Hepatocyte (in vitro differentiated cells): ENCODE measurements around the gene HECW1. TPM values are rescaled to one million over a fixed set of nuclear protein-coding genes. Genes with fewer than 3 reads are reported as not detected.

Source experiments
- DNase-seq: peaks from one replicate; pipeline ENCODE4 v3.0.0-alpha.2; 2016; ENCODE audit warnings: low spot score
- H2AFZ ChIP-seq: fragments of 200-600 bp; sonication (generic); 2 replicates; pipeline ENCODE4 v1.6.0; 2016; ENCODE audit warnings: antibody characterized with exemption, mild to moderate bottlenecking
- H3K27ac ChIP-seq: fragments of 200-600 bp; sonication (generic); 2 replicates; pipeline ENCODE4 v1.5.1; 2016; ENCODE audit warnings: mild to moderate bottlenecking
- H3K27me3 ChIP-seq: fragments of 200-600 bp; sonication (generic); 2 replicates; pipeline ENCODE4 v1.6.1; 2016
- H3K36me3 ChIP-seq: fragments of 200-600 bp; sonication (generic); replicated peaks from 2 replicates; pipeline ENCODE4 v1.5.1; 2016; ENCODE audit warnings: low read depth; ENCODE audit not compliant: insufficient read depth
- H3K4me1 ChIP-seq: fragments of 200-600 bp; sonication (generic); 2 replicates; pipeline ENCODE4 v1.5.1; 2016; ENCODE audit warnings: mild to moderate bottlenecking, moderate library complexity; ENCODE audit not compliant: insufficient read depth
- H3K4me2 ChIP-seq: fragments of 200-600 bp; sonication (generic); 2 replicates; pipeline ENCODE4 v1.6.0; 2016
- H3K4me3 ChIP-seq: fragments of 200-600 bp; sonication (generic); 2 replicates; pipeline ENCODE4 v1.5.1; 2016; ENCODE audit warnings: mild to moderate bottlenecking
- H3K79me2 ChIP-seq: fragments of 200-600 bp; sonication (generic); 2 replicates; pipeline ENCODE4 v1.6.0; 2017; ENCODE audit warnings: mild to moderate bottlenecking
- H3K9me2 ChIP-seq: fragments of 200-600 bp; sonication (generic); replicated peaks from 2 replicates; pipeline ENCODE4 v1.6.0; 2017; ENCODE audit warnings: mild to moderate bottlenecking; ENCODE audit not compliant: insufficient read depth
- H3K9me3 ChIP-seq: fragments of 200-600 bp; sonication (generic); 2 replicates; pipeline ENCODE4 v1.5.1; 2016; ENCODE audit warnings: low read depth, mild to moderate bottlenecking
- H4K20me1 ChIP-seq: fragments of 200-600 bp; sonication (generic); 2 replicates; pipeline ENCODE4 v1.6.0; 2016; ENCODE audit warnings: mild to moderate bottlenecking; ENCODE audit not compliant: insufficient read depth, poor library complexity, severe bottlenecking
- CTCF ChIP-seq: fragments of 200-600 bp; sonication (generic); IDR thresholded peaks from 2 replicates; pipeline ENCODE4 v1.5.1; 2016; ENCODE audit warnings: antibody characterized with exemption, mild to moderate bottlenecking; ENCODE audit not compliant: poor library complexity
- EZH2 ChIP-seq: fragments of 200-600 bp; sonication (generic); IDR thresholded peaks from 2 replicates; pipeline ENCODE4 v1.6.1; 2016; ENCODE audit warnings: antibody characterized with exemption, mild to moderate bottlenecking, borderline replicate concordance
- EZH2phosphoT487 ChIP-seq: fragments of 200-600 bp; sonication (generic); IDR thresholded peaks from one replicate; pipeline ENCODE4 v1.6.1; 2018; ENCODE audit warnings: antibody characterized with exemption, mild to moderate bottlenecking, low read depth, moderate library complexity; ENCODE audit not compliant: unreplicated experiment, severe bottlenecking
- WGBS: methylation state at CpG from one replicate; pipeline ENCODE4 v1.1.6; 2016; ENCODE audit warnings: low lambda C conversion rate; ENCODE audit errors: missing lambda C conversion rate; 5-methylcytosine and 5-hydroxymethylcytosine counted together
- polyA plus RNA-seq: library from polyadenylated mRNA; unstranded; fragments of >200 nt; fragmentation: Nextera tagmentation; extraction: Ambion mirVana; gene quantifications from 2 replicates; pipeline ENCODE4 v1.2.1, GENCODE V29; 2016
- total RNA-seq: library from RNA; depleted of rRNA; stranded (reverse); fragments of >200 nt; gene quantifications from 2 replicates; pipeline ENCODE4 v1.2.3, GENCODE V29; 2014

Gene HECW1
- total and polyA plus RNA-seq, 2 experiments from 2014 or later, result 1.5 to 7.6 TPM

GRCh38 chr7:43385309-43385680 lies 272.8 kb downstream of the HECW1 start:
- Histone ChIP-seq H3K4me2 (no peak overlapping the region), H3K4me1 (no peaks in the 10 kb centered on the region), H2AFZ (no peak overlapping the region), H3K36me3 (no peaks in the 10 kb centered on the region), H3K79me2 (no peaks in the 10 kb centered on the region), H4K20me1 (no peaks in the 10 kb centered on the region), H3K27ac (no peak overlapping the region), H3K4me3 (no peak overlapping the region), H3K27me3 (no peaks in the 10 kb centered on the region), H3K9me3 (no peaks in the 10 kb centered on the region), H3K9me2 (no peaks in the 10 kb centered on the region)
- whole genome bisulfite sequencing, result 68% methylated on average over 2 of the region's 2 CpGs
- DNase-seq, result no peak
- TF ChIP-seq CTCF (no peak), EZH2 (no peak), EZH2phosphoT487 (no peak)

GRCh38 chr7:43385856-43386255 lies 273.4 kb downstream of the HECW1 start:
- 81% methylated on average over 2 of the region's 2 CpGs for WGBS
- no peaks in the 10 kb centered on the region for H3K27me3 ChIP-seq

DNA sequence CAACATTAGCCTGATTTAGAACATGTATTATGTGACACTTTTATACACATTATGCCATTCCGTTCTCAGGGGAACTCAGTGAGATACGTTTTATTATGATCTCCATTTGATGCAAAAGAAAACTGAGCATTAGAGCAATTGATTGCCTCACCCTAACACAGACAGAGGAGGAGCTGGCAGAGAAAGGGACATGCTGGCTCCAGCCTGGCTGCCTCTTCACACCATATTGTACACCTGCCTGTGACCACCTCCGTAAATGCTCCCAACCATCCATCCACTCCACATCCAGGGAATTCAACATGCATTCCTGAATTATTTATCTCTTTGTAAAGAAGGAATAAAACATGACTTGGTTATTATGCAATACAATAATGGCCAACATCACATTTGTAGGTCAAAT lies 275.5 kb downstream of the HECW1 start:
- Histone ChIP-seq H3K36me3 (no peaks in the 10 kb centered on the region), H3K4me1 (peaks cover under 1% of the 10 kb centered on the region), H2AFZ (no peak overlapping the region), H4K20me1 (no peaks in the 10 kb centered on the region), H3K27ac (no peak overlapping the region), H3K27me3 (no peaks in the 10 kb centered on the region), H3K79me2 (no peaks in the 10 kb centered on the region), H3K4me2 (no peak overlapping the region), H3K9me3 (no peaks in the 10 kb centered on the region), H3K4me3 (no peak overlapping the region), H3K9me2 (no peaks in the 10 kb centered on the region)
- no peak for DNase-seq
- 74% methylated on average over 3 of the region's 3 CpGs for WGBS
- TF ChIP-seq EZH2, result no peak
- TF ChIP-seq EZH2phosphoT487, result no peak
- TF ChIP-seq CTCF, result no peak

More at GRCh38 chr7:43385856-43386255, 273.4 kb downstream of the HECW1 start:
- Histone ChIP-seq H3K4me3 (no peak overlapping the region), H3K27ac (no peak overlapping the region), H3K4me2 (no peak overlapping the region), H2AFZ (no peak overlapping the region), H3K9me2 (no peaks in the 10 kb centered on the region), H3K9me3 (no peaks in the 10 kb centered on the region), H3K4me1 (no peaks in the 10 kb centered on the region), H3K36me3 (no peaks in the 10 kb centered on the region), H4K20me1 (no peaks in the 10 kb centered on the region), H3K79me2 (no peaks in the 10 kb centered on the region)
- no peak for DNase-seq
- no peak for TF ChIP-seq EZH2
- TF ChIP-seq CTCF, result no peak
- TF ChIP-seq EZH2phosphoT487, result no peak

DNA sequence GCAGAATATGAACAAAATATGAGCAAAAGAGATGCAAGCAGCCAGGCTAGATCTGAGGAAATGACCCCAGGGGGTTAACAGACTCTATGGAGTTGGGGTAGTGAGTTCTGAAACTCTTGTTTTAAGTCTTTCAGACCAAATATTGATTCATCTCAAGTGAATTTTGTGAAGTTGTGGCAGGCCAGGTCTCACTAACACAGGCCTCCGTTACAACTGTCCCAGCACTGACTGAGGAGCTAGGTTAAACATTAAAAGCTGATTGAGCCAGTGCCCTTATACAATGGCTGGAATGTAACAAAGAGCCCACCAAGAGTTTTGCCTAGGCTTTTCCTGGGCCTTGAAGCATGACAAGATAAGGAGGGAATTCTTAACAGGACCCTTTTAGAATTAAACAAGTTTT lies 278.1 kb downstream of the HECW1 start:
- peaks cover 4% of the 10 kb centered on the region for H3K4me1 ChIP-seq
- H3K36me3 ChIP-seq, result no peaks in the 10 kb centered on the region
- H3K4me2 ChIP-seq, result no peak overlapping the region
- no peaks in the 10 kb centered on the region for H3K27me3 ChIP-seq
- no peaks in the 10 kb centered on the region for H3K9me2 ChIP-seq
- 48% methylated on average over 1 of the region's 1 CpG for WGBS
- TF ChIP-seq EZH2 (no peak), CTCF (no peak), EZH2phosphoT487 (no peak)
- H4K20me1 ChIP-seq, result no peaks in the 10 kb centered on the region
- H2AFZ ChIP-seq, result no peak overlapping the region
- no peak overlapping the region for H3K4me3 ChIP-seq
- no peaks in the 10 kb centered on the region for H3K79me2 ChIP-seq
- no peak for DNase-seq
- H3K9me3 ChIP-seq, result no peaks in the 10 kb centered on the region
- no peak overlapping the region for H3K27ac ChIP-seq
